GM12872 (cell line): ENCODE results near the gene INHBB.

ENCODE experiments used
- TF ChIP-seq, protein P1 (sequence below): IDR thresholded peaks from 3 replicates; pipeline ENCODE4 v1.5.1; 2011; ENCODE audit warnings: low read depth, mild to moderate bottlenecking, low read length, moderate library complexity; ENCODE audit not compliant: insufficient read depth

The INHBB gene

DNA sequence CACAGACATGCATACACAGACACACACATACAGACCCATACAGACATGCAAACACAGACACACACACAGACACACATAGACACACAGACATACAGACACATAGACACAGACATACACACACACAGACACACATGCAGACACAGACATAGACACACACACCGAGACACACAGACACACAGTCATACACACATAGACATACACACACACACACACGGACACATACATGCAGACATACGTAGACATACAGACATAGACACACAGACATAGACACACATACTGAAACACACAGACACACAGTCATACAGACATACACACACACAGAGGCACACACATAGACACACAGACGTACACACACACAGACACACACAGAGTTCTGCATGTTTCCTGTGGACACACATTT lies 26.9 kb downstream of the INHBB start:
- TF ChIP-seq, protein P1, sequence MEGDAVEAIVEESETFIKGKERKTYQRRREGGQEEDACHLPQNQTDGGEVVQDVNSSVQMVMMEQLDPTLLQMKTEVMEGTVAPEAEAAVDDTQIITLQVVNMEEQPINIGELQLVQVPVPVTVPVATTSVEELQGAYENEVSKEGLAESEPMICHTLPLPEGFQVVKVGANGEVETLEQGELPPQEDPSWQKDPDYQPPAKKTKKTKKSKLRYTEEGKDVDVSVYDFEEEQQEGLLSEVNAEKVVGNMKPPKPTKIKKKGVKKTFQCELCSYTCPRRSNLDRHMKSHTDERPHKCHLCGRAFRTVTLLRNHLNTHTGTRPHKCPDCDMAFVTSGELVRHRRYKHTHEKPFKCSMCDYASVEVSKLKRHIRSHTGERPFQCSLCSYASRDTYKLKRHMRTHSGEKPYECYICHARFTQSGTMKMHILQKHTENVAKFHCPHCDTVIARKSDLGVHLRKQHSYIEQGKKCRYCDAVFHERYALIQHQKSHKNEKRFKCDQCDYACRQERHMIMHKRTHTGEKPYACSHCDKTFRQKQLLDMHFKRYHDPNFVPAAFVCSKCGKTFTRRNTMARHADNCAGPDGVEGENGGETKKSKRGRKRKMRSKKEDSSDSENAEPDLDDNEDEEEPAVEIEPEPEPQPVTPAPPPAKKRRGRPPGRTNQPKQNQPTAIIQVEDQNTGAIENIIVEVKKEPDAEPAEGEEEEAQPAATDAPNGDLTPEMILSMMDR, result no peak

DNA sequence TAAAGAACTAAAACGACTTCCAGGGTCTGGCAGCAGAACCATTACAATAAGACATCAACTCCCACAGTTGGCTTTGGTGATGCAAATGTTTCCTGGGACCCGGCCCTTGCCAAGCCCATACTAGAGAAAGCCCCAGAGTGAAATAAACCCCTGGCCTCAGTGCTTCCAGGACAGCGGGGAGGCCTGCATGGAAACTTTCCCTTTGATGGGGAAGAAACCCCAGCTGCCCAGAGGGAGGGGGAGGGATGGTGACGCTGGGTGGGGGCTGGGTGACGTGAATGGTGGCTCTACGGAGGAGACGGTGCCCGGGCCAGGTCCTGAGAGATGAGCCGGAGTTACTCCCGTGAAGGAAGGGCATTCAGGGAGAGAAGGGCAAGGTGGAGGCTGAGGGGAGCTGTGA lies 27.5 kb downstream of the INHBB start:
- TF ChIP-seq, protein P1, result no peak

GRCh38 chr2:120374821-120375220 lies 28.9 kb downstream of the INHBB start:
- TF ChIP-seq, protein P1, result no peak

DNA sequence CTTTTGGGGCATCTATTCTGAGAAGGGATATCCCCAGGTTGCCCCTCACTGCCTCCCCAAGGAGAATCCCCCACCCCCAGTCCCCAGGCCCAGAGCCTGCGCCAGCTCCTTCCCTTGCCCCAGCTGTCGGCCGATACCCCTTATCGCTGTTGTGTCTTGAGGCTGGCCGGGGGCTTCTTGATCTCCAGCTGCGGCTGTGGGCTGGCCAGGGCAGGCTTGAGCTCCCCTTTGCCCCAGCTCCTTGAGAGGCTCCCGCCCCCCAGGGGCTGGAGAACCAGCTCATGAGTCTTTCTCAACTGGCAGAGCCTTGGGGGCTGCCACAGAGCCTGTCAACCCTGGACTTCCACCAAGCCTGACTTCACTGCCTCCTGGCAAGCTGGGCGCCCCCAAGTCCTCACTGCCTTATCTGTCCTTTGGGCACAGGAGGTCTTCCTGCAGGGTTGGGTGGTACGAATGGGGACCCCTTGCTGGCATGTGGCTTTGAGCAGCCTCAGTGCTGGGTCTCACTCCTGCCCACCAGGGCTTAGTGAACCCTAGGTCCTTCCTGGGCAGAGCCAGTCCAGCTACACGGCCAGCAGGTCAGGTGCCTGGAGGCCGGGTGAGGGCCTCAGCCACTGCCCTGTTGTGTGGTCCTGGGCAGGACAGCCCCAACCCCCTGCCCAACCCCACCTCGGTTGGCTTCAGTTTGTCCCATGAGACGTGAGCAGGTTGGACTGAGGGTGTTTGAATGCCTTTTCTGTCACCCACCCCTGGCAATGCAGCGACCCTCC lies 29.5 kb downstream of the INHBB start:
- TF ChIP-seq, protein P1, result no peak

- TF ChIP-seq, protein P1, result no peak
These were observed 30.2 kb downstream of the INHBB start for GRCh38 chr2:120376101-120376500.

- TF ChIP-seq, protein P1, result no peak
These were observed 31.0 kb downstream of the INHBB start for GRCh38 chr2:120376679-120377640.

DNA sequence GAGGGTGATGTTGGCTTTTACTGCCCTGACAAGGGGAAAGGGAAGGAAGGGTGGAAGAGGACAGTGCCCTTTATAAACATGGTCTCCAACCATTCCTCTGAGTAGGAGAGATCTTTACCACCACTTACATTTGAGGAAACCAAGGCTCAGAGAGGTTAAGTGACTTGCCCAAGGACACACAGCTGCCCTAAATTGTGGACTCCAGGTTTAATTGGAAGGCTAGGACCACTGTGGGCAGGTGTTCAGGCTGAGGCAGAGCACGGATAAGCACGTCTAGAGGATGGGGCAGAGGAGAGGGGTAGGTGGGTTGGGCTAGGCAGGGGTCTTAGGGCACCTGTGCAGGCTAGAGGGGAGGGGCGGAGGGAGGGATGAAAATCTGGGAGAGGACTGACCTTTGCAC lies 32.7 kb downstream of the INHBB start:
- TF ChIP-seq, protein P1, result no peak
